Measurements from ENCODE around the gene ZBTB49. TPM values are rescaled to one million over a fixed set of nuclear protein-coding genes. Genes with fewer than 3 reads are reported as not detected.
"Not testable (repeated sequence)": the region's sequence is repeated elsewhere in the genome, so short reads cannot be mapped to it uniquely, and the experiment has no call there.

The ZBTB49 gene
- total RNA-seq, 1 donor from 2014 or later: 3.9 TPM

GRCh38 chr4:4249866-4250265 is 40.2 kb upstream of the ZBTB49 start:
- H3K27me3 ChIP-seq (ENCODE audit: control insufficient read depth, insufficient read depth, low read length): no peaks in the 10 kb centered on the region
- H3K4me3 ChIP-seq (ENCODE audit: low read depth, low read length): no peak overlapping the region
- DNase-seq (ENCODE audit: low read depth): no peak
- peaks cover 2% of the 10 kb centered on the region for H3K36me3 ChIP-seq (ENCODE audit: control insufficient read depth, insufficient read depth, low read length)
- no peak for TF ChIP-seq CTCF (IDR thresholded peaks at IDR 0.05; ENCODE audit: insufficient read depth, low read length, severe bottlenecking)
- FAIRE-seq: no peak

GRCh38 chr4:4254199-4254598 is 35.9 kb upstream of the ZBTB49 start:
- DNase-seq (ENCODE audit: low read depth) (no peak), FAIRE-seq (no peak)
- Histone ChIP-seq H3K4me3 (ENCODE audit: low read depth, low read length) (no peak overlapping the region), H3K27me3 (ENCODE audit: control insufficient read depth, insufficient read depth, low read length) (no peaks in the 10 kb centered on the region), H3K36me3 (ENCODE audit: control insufficient read depth, insufficient read depth, low read length) (no peaks in the 10 kb centered on the region)
- no peak for TF ChIP-seq CTCF (IDR thresholded peaks at IDR 0.05; ENCODE audit: insufficient read depth, low read length, severe bottlenecking)

DNA sequence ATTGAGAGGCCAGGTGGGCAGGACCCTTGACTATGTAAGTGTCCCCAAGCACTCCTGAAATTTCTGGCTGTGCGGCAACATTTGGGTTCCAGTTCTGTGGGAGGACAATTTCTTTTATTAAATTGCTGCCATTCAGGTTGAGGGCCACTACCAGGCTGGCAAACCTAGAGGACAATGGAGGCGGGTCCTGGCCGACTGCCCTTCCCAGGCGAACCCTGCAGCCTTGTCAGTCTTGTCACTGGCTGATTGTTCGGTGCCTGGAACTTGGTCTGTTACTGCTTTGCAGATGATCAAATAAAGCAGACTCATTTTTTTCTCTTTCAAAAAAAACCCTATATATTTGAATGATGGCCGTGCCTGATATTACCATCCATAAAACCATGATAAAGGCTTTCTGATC is 35.4 kb upstream of the ZBTB49 start:
- no peak for FAIRE-seq
- no peak for DNase-seq (ENCODE audit: low read depth)
- H3K36me3 ChIP-seq (ENCODE audit: control insufficient read depth, insufficient read depth, low read length): no peaks in the 10 kb centered on the region
- H3K27me3 ChIP-seq (ENCODE audit: control insufficient read depth, insufficient read depth, low read length): no peaks in the 10 kb centered on the region
- no peak overlapping the region for H3K4me3 ChIP-seq (ENCODE audit: low read depth, low read length)
- no peak for TF ChIP-seq CTCF (IDR thresholded peaks at IDR 0.05; ENCODE audit: insufficient read depth, low read length, severe bottlenecking)

GRCh38 chr4:4256799-4257198 is 33.3 kb upstream of the ZBTB49 start:
- no peak for FAIRE-seq
- no peak overlapping the region for H3K4me3 ChIP-seq (ENCODE audit: low read depth, low read length)
- H3K36me3 ChIP-seq (ENCODE audit: control insufficient read depth, insufficient read depth, low read length): no peaks in the 10 kb centered on the region
- no peaks in the 10 kb centered on the region for H3K27me3 ChIP-seq (ENCODE audit: control insufficient read depth, insufficient read depth, low read length)
- no peak for DNase-seq (ENCODE audit: low read depth)
- TF ChIP-seq CTCF (IDR thresholded peaks at IDR 0.05; ENCODE audit: insufficient read depth, low read length, severe bottlenecking): no peak

DNA sequence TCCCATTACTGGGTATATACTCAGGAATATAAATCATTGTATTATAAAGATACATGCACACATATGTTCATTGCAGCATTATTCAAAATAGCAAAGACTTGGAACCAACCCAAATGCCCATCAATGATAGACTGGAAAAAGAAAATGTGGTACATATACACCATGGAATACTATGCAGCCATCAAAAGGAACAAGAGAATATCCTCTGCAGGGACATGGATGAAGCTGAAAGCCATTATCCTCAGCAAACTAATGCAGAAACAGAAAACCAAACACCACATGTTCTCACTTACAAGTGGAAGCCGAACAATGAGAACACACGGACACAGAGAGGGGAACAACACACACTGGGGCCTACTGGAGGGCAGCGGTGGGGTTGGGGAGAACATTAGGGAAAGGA is 32.3 kb upstream of the ZBTB49 start:
- DNase-seq (ENCODE audit: low read depth); H3K27me3 ChIP-seq (ENCODE audit: control insufficient read depth, insufficient read depth, low read length); H3K4me3 ChIP-seq (ENCODE audit: low read depth, low read length); FAIRE-seq; H3K36me3 ChIP-seq (ENCODE audit: control insufficient read depth, insufficient read depth, low read length): not testable (repeated sequence)

DNA sequence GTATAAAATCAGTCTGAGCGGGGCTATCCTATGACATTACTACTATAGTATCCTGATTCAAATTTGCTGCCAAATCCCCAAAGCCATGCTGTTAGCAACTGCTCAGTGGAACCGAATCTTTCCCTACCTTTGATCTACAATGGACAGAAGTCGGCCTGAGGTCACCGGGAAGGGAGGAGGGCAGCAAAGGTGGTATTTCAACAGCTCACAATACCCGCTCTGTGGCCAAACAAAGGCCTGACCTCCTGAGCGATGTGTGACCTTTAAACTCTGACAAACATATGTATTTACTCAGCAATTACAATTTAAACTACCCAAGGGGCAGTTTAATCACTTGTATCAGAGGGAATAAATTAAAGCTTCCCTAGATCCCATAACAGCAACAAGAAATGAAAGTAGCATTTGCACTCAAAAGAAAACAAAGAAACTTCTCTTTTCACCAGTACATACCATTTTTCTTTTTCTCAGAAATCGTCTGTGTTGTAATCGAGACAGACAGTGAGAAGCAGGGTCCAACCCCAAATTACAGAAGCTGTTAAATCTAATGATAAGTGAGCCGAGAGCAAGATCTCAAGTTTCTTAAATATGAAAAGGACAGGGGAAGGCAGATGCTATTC is 30.5 kb upstream of the ZBTB49 start:
- Histone ChIP-seq H3K4me3 (ENCODE audit: low read depth, low read length) (no peak overlapping the region), H3K36me3 (ENCODE audit: control insufficient read depth, insufficient read depth, low read length) (no peaks in the 10 kb centered on the region), H3K27me3 (ENCODE audit: control insufficient read depth, insufficient read depth, low read length) (no peaks in the 10 kb centered on the region)
- no peak for TF ChIP-seq CTCF (IDR thresholded peaks at IDR 0.05; ENCODE audit: insufficient read depth, low read length, severe bottlenecking)
- no peak for DNase-seq (ENCODE audit: low read depth)
- no peak for FAIRE-seq

All from bronchial epithelial cell (primary cell).